GM21717 (cell line): ENCODE data around the gene D2HGDH.

Experiments used
- ATAC-seq: cut with Tn5 transposase; IDR thresholded peaks from one replicate; pipeline ENCODE4 v1.9.1; 2021; ENCODE audit warnings: mild to moderate bottlenecking, moderate library complexity; ENCODE audit not compliant: unreplicated experiment

The D2HGDH gene

DNA sequence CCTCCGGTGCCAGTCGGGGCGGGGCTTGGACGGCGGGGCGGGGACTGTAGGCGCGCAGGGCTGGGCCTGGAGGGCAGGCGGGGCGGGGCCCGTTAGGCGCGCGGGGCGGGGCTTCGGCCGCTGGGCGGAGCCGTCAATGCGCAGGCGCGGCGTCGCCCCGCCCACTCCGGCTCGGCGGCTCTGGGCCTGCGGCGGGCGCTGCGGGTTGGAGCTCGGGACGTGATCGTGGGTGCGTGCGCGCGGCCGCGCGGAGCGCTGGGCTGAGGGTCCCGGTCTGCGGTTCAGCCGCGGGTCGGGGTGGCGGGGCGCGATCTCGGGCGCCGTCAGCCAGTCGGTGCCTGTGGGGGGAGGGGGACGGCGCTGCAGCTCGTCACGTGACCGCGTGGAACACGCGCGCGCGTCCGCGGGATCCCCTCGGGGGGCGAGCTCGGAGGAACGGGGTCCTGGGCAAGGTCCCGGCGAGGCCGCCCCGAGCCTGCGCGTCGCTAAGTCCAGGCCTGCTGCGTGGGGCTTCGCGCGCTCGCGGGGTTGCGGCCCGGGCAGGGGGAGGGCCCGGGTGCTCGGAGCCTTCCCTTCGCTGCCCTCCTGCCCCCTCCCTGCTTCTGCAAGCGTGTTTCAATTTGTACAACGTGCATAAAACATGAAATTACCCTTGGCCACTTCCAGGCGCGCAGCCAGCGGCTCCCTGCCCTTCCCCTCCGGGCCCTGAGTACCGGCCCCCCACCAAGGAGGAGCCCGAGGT lies at the start of gene D2HGDH:
D2HGDH (plus strand) TSS at position 164 of the 742 bp plus-strand sequence. CDS start 595 bp downstream, outside the sequence.
- peak; percentile 74 for ATAC-seq

DNA sequence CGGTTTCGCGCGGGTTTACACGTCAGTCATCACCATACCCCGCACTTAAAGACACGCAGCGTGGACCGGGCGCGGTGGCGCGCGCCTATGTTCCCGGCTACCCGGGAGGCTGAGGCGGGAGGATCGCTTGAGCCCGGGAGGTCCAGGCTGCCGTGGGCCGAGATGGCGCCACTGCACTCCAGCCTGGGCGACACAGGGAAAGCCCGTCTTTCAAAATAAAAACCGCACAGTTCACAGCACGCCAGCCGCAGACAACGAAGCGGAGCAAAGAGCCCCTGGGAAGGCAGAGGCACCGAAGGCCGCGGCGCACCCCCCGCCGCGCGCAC lies 48.1 kb upstream of the D2HGDH start:
- peak; percentile 14 for ATAC-seq

DNA sequence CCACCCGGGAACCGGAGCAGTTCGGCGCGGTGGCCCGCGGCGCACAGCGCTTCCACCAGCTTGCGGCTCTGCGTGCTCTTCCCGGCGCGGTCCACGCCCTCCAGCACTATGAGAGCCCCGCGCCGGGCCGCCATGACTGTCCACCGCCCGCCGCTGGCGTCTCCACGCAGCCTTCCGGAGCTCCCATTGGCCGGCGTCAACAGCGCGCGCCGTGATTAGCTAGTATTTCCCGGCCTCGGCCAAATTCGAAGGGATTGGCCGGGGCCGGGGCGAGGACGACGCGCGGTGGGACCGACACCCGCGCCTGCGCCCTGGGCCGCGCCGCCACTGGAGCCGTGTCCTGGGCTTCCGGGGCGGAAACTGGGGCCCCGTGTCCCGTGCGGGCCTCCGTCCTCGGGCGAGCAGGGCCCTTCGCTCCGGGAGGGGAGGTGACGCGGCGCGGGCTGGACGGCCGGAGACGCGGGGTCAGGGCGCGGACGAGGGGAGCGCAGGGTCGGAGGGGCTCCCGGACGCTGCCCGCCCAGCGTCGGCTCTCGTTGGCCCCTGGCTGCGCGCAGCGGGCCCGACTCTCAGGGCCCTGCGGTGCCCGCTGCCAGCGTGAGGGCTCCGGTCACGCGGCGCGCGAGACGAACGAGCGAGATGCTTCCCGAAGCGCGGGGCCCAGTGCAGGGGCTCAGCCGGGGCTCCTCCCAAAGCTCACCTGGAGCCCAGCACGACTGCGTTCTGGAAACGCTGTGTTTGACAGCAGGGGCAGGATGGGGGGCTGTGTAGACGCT lies 47.6 kb upstream of the D2HGDH start, which contains the start of gene DTYMK:
DTYMK (minus strand) TSS at position 166 of the 776 bp plus-strand sequence; CDS start at position 134, 32 bp downstream.
- peak; percentile 93 for ATAC-seq

DNA sequence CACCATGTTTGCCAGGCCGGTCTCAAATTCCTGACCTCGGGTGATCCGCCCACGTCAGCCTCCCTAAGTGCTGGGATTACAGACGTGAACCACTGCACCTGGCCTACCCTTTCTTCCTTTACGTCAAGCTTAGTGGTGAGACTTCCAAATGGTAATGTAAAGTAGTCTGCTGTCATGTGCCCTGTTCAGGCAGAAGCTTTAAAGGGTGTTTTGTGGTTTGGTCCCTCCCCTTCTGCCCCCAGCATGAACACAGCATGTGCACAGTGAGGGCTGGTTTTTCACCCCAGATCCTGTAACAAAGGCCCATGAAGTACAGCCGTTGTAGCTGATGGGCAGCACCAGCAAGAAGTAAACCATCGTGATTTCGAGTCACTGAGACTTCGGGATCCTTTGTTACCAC lies 45.1 kb upstream of the D2HGDH start:
- no peak for ATAC-seq

DNA sequence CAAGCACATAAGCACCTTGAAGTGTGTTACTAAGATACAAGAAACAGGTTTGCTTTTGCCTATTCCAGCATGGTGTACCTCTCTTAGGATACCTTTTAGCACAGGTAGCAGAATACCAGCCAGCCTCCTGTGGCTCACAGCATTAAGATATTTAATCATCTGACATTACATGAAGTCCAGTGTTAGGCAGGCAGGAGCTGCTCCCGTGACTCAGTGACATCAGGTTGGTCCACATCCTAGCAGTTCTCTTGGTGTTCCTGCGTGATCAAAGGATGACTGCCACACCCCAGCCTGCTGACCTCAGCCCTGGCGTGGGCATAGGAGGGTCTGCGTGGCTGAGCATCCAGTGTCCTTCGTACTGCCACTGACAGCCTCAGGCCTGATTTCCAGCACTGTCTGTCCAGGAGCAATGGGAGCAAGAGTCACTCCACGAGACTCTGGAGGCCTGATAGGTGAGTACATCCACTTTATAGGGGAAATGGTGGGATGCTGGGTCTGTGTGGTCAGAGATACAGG lies 44.2 kb upstream of the D2HGDH start:
- no peak for ATAC-seq

DNA sequence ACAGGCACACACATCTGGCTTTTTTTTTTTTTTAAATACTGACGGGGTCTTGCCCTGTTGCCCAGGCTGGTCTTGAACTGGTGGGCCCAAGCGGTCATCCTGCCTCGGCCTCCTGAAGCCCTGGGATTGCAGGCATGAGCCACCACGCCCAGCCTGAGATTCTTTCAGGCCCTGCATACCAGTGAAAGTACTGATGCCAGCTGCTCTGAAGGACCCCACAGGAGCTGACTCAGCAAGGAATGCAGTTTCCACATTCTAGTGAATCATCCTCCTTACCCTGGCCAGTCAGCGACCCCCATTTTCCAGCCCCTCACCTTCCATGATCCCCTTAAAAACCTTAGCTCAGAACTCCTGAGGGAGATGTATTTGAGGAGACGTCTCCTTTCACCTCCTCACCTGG lies 42.0 kb upstream of the D2HGDH start:
- no peak for ATAC-seq

DNA sequence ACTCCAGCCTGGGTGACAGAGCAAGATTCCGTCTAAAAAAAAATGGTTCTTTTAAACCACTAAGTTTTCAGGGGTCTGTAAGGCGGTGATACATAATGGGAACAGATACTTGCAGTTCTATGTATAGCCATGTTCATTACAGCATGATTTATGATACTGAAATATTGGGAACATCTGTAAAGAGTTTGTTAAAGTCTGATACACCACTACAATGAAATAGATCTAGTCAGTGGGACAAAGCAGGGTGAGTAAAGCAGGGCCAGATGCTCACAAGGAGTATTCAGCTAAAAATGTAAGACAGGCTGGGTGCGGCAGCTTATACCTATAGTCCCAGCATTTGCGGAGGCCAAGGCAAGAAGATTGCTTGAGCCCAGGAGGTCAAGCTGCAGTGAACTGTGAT lies 38.8 kb upstream of the D2HGDH start:
- ATAC-seq: no peak

DNA sequence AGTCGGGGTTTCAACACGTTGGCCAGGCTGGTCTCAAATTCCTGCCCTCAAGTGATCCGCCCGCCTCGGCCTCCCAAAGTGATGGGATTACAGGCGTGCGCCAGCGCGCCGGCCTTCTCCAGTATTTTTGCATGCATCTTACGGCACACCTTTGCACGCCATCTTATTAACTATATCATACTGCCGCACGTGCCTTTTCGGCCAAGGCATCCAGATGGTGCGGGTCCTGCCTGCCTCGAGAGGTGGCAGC lies 33.4 kb upstream of the D2HGDH start:
- ATAC-seq: no peak

DNA sequence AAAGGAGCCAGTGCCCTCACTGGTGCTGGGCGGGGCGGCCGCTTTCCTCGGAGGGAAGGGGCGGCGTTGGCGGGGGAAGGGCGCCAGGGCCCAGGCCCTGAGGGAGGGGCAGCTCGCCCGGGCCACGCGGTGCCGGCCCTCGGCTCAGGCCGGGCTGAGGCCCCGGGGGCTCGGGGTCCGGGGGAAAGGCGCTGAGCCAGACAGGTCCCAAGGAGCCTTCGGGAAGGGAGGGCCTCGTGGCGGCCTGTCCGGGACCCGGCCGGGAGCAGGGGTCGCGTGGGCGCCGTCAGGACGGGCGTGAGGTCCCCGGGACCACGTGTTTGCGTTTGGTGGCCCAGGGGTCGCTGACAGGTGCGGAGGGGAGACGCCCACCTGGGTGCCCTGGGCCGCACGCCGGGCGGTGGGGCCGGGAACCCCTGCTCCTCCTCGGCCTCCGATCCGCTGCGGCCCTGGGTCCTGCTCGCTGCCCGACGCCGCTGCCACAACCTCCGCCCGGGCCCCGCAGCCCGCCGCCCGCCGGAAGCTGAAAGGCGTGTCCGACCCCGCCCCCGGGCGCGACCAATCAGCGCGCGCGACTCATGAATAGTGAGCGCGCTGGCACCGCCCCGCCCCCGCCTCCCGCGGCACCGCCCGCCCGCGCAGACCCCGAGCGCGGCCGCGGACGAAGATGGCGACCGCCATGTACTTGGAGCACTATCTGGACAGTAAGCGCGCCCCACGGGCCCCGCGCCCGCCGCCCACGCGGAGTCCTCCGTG lies 32.9 kb upstream of the D2HGDH start, which contains the start of gene ING5:
ING5 (plus strand) TSS at position 641 of the 756 bp plus-strand sequence; CDS start at position 668, 27 bp downstream.
- ATAC-seq: peak; percentile 55

DNA sequence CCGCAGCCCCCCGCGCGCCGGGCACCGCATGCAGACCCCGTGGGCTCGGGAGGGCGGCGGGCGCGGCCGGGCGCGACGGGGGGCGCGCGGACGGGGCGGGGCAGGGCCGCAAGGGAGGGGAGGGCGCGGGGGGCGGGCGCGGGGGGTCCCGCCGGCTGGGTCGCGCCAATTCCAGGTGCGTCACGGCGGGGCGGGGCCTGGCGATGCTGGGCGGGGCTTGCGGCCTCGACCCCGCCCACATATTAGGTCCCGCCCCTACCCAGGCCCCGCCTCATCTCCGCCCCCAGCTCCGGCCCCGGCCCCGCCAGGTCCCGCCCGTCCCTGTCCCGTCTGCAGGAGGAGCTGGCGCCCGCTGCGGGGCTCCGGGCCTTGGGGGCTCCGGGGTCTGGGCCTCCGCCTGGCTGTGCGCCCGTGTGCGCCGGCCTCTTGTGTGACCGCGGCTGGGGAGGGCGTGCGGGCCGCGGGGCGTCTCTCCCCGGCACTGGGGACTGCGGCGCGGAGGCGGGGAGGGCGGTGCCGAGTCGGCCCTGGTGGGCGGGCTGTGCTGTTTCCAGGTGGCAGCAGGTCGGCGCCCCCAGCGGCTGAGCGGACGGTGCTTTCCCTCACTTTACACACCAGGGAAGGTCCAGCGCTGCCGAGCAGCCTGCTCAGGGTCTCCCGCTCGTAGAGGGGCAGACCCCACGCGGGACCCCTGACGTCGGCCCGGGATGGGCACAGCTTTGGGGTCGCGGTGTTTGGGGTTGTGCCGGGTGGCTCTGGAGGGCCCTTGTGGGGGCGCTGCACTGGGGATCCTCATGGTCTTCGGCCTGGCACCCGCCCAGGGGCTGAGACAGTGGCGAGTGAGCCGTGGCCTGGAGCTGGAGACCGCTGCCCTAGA lies 32.0 kb upstream of the D2HGDH start:
- ATAC-seq: peak; percentile 62

DNA sequence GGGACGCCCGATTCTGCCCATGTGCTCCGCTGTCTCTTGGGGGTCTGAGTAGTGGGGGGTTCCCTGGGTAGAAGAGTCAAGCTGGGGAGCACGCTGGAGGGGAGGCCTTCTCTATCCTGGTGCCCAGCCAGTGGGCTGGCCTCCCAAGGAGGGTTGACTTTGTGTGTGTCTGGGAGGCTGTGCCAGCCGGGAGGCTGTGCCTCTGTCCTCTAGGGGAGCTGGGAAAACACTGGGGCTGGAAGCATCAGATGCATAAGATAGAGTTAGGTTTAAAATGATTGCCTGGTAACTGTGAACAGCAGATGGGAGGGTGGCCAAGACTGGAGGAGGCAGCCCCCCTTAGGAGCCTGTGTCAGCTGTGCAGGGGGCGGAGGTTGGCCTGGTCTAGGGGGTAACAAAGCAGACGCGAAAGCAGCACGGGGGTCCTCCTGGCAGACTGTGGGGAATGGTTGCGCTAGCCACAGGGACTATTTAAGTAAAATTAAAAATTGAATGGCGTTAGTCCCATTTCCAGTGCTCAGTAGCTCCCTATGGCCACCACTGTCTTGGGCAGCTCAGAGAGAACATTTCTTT lies 31.3 kb upstream of the D2HGDH start:
- ATAC-seq: peak; percentile 0

DNA sequence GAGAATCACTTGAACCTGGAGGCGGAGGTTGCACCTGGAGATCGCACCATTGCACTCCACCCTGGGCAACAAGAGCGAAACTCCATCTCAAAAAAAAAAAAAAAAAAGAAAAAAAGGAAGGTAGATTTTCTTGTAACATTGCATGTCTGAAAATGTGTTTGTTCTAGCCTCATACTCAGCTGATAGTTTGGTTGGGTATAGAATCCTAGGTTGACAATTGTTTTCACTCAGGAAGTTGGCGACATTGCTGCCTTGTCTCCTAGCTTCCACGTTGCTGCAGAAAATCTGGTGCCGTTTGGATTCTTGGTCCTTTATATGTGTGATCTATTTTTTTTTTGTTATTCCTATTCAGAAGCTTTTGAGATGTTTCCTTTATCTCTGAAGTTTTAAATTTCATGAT lies 27.9 kb upstream of the D2HGDH start:
- no peak for ATAC-seq

DNA sequence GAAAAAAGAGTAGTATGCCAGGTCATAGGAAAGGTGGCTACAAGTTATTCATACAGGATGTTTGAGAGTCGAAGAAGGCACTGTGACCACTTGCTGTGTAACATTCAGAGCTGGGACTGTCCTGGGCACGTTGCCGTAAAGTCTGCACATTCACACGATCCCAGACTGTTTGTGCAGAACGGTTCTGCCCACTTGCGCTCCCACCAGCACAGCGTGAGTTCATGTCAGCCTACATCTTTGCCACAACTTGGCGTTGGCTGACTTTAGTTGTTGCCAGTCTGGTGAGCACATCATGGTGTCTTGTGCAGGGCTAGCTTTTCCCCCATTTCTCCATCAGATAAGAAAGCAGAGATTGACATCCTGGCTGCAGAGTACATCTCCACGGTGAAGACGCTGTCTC lies 25.6 kb upstream of the D2HGDH start:
- ATAC-seq: no peak

DNA sequence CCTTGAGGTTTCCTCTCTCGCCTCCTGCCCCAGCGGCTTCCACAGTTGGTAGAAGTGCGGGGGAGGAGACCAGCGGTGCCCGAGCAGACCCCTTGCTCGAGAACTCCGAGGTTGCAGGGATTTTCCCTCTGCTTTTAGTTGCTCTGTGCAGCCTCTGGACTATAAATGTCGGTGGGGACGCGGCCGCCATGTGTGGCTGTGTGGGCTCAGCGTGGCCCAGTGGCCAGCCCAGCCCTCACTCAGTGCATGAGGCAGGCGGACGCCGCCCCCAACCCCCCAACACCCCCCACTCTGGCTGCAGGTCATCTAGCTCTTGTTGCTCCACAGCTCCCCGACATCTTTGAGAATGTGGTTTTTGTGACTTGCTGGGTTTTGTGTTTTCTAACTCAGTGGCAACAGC lies 15.3 kb upstream of the D2HGDH start:
- ATAC-seq: no peak

DNA sequence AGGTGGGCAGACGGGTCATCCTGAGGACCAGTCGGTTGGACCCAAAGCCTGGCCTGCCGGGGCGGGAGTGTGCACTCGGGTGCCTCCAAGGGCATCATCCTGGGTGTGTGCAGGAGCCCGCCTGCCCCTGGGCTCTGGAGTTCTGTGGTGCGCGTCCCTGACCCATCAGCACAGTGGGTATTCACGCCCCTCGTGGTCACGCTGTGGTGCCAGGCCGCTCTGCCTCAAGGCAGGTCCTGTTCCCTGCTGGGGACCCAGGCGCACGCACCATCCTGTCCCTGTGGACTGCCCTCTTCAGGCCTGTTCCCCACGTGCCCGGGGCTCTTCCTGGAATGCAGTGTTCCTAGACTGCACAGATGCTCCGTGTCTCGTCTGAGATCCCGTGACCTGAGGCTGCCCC lies 14.3 kb upstream of the D2HGDH start:
- ATAC-seq: no peak

DNA sequence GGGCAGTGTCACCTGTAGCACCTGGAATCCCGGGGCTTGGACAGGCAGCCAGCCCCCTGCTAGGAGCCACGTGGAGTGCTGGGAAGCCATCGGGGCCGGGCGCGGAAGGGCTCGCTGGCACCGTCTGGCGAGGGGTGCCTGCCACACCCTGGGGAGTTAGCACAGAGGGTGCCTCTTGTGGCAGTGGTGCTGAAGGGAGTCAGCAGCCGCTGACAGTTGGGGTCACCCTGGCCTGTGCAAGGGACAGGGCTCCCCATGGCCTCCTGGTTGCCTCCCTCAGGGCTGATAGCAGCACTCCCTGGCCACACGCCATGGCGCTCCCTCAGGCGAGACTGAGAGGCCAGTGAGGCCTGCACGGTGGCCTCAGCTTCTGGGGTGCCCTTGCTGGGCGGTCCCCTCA lies 13.9 kb upstream of the D2HGDH start:
- ATAC-seq: no peak

DNA sequence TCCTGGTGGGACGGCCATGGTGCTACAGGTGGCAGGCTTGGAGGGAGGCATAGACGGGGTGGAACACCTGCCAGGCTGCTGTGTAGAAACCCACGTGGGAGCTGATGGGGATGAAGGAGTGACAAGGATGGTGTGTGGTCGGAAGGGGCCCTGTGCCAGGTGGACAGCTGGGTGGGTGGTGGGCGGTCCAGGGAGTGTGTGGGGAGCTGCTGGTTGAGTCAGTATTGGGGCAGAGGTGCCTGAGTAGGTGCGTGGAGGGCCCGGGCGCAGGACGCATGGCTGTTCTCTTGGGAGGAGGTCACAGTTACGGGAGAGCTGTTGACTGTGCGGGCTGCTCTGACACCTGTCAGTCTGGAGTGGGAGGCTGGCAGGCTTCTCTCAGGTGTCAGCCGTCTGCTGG lies 12.6 kb upstream of the D2HGDH start:
- ATAC-seq: no peak

DNA sequence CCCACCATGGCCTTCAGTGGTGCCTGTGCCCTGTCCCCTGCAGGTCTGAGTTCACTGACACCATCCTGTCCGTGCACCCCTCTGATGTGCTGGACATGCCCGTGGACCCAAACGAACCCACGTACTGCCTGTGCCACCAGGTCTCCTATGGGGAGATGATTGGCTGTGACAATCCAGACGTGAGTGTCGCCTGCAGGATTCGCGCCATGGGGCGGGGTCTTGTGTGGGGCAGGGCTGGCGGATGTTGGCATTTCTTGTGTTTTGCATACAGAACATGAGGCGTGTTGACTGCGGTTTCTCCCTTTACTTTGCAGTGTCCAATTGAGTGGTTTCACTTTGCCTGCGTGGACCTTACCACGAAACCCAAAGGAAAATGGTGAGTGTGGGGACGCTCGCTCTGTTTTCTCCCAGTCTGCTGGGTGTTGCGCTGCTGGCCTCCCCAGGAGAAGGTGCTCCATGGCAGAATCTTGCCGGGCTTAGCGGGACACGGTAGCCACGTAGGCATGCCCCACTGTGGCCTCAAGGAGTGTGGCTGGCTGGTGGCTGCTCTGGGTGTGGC lies 11.5 kb upstream of the D2HGDH start:
- ATAC-seq: no peak

DNA sequence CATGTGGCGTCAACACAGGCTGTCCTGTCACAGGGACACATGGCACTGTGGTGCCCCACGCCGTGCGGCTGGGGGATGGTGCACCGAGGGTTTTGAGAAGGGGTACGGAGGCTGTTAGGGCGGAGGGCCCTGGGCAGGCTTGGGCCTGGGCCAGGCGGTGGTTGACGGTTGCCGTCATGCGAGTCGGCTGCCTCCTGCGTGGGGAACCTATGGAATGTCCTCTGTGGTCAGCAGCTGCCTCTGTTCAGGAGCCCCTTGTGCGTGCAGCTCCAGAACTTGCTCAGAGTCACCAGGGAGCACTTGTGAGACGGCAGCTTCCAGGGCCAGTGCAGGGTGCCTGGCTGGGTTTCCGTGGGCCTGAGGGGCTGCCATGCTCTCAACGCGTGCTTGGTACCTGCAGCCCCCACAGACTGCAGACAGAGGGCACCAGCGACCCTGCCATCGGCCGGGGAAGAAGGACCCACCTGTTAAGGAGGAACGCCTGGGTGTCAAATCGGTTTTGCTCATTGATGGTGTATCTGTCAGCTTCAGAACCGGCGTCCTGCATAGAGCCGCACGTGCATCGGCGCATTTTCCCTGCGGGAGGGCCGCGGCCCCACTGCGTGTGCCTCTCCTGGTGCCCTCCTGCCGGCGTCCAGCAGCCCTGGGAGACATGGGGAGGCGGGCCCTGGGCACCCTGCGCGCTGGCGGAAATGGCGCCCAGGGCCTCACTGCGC lies 10.0 kb upstream of the D2HGDH start:
- ATAC-seq: no peak
